NT2/D1 (cell line): ENCODE measurements around the gene PVALB.

Source experiments
- SUZ12 ChIP-seq: IDR thresholded peaks from 2 replicates; pipeline ENCODE4 v1.6.1; 2011; ENCODE audit not compliant: insufficient read length, insufficient read depth; ENCODE audit errors: extremely low read depth
- YY1 ChIP-seq: IDR thresholded peaks from 2 replicates; pipeline ENCODE4 v1.6.1; 2011; ENCODE audit not compliant: insufficient read length, insufficient read depth
- ZNF274 ChIP-seq: IDR thresholded peaks from 2 replicates; pipeline ENCODE4 v1.6.1; 2011; ENCODE audit warnings: mild to moderate bottlenecking, low read depth, low read length

- TF ChIP-seq SUZ12 (no peak), YY1 (no peak), ZNF274 (no peak)
Measured at GRCh38 chr22:36775586-36775963, 41.3 kb downstream of the PVALB start.
